ENCODE data around the gene CBARP.

- TF ChIP-seq GATA3 (IDR thresholded peaks at IDR 0.05; ENCODE audit: low read depth, low read length) (no peak), GATA2 (IDR thresholded peaks at IDR 0.05; ENCODE audit: low read depth, low read length) (no peak)
Observed at GRCh38 chr19:1280636-1281568, 43.1 kb upstream of the CBARP start.

All from SH-SY5Y (cell line).